Fibroblast of the aortic adventitia (primary cell): ENCODE results near the gene NIPSNAP3A. TPM values are rescaled to one million over a fixed set of nuclear protein-coding genes. Genes with fewer than 3 reads are reported as not detected.
"Not testable (repeated sequence)": the region's sequence is repeated elsewhere in the genome, so short reads cannot be mapped to it uniquely, and the experiment has no call there.

Source experiments
- DNase-seq: peaks from one replicate; pipeline ENCODE4 v3.0.0-alpha.2; 2010; ENCODE audit warnings: low read depth
- H3K4me3 ChIP-seq: 2 replicates; pipeline ENCODE4 v1.5.1; 2011; ENCODE audit warnings: low read depth, mild to moderate bottlenecking, control low read depth, low read length, moderate library complexity
- CTCF ChIP-seq: IDR thresholded peaks from 2 replicates; pipeline ENCODE4 v1.5.1; 2011; ENCODE audit warnings: mild to moderate bottlenecking, low read length, control low read depth, inconsistent platforms; ENCODE audit not compliant: insufficient read depth
- total RNA-seq: library from RNA; depleted of rRNA; stranded (reverse); fragments of >200 nt; gene quantifications from 2 replicates; pipeline ENCODE4 v1.2.3, GENCODE V29; 2012; ENCODE audit warnings: low replicate concordance

The NIPSNAP3A gene
- total RNA-seq, 1 donor: 56.6 TPM

GRCh38 chr9:104750185-104750767 is 2.8 kb downstream of the NIPSNAP3A start:
- no peak overlapping the region for H3K4me3 ChIP-seq
- DNase-seq: no peak
- TF ChIP-seq CTCF: no peak

GRCh38 chr9:104758974-104759373 is 11.5 kb downstream of the NIPSNAP3A start:
- DNase-seq: no peak
- no peak overlapping the region for H3K4me3 ChIP-seq

GRCh38 chr9:104765138-104765537 is 17.7 kb downstream of the NIPSNAP3A start:
- DNase-seq: no peak
- no peak for TF ChIP-seq CTCF
- no peak overlapping the region for H3K4me3 ChIP-seq

More at GRCh38 chr9:104758974-104759373, 11.5 kb downstream of the NIPSNAP3A start:
- no peak for TF ChIP-seq CTCF

GRCh38 chr9:104766025-104766424 is 18.5 kb downstream of the NIPSNAP3A start:
- TF ChIP-seq CTCF: no peak
- no peak for DNase-seq
- no peak overlapping the region for H3K4me3 ChIP-seq

- H3K4me3 ChIP-seq: no peak overlapping the region
- DNase-seq: no peak
- TF ChIP-seq CTCF: no peak
These were observed 20.0 kb downstream of the NIPSNAP3A start for GRCh38 chr9:104767507-104767906.

- DNase-seq, H3K4me3 ChIP-seq: not testable (repeated sequence)
These were observed 21.5 kb downstream of the NIPSNAP3A start for GRCh38 chr9:104769029-104769428.

GRCh38 chr9:104769655-104770054 is 22.2 kb downstream of the NIPSNAP3A start:
- TF ChIP-seq CTCF: no peak
- no peak overlapping the region for H3K4me3 ChIP-seq
- DNase-seq: no peak
